ENCODE measurements around the gene HADHB.

DNA sequence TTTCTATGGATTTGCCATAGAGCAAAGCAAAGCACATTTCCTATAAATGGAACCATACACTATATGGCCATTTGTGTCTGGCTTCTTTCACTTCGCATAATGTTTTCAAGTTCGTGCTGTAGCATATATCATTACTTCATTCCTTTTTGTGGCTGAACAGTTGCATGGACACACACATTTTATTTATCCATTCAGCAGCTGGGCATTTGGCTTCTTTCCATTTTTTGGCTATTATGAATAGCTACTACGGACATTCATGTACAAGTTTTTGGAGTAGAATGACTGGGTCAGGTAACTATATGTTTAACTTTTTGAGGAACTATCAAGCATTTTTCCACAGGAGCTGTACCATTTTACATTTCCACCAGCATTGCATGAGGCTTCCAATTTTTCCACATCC is 90.5 kb downstream of the HADHB start:
- TF ChIP-seq, protein P1, sequence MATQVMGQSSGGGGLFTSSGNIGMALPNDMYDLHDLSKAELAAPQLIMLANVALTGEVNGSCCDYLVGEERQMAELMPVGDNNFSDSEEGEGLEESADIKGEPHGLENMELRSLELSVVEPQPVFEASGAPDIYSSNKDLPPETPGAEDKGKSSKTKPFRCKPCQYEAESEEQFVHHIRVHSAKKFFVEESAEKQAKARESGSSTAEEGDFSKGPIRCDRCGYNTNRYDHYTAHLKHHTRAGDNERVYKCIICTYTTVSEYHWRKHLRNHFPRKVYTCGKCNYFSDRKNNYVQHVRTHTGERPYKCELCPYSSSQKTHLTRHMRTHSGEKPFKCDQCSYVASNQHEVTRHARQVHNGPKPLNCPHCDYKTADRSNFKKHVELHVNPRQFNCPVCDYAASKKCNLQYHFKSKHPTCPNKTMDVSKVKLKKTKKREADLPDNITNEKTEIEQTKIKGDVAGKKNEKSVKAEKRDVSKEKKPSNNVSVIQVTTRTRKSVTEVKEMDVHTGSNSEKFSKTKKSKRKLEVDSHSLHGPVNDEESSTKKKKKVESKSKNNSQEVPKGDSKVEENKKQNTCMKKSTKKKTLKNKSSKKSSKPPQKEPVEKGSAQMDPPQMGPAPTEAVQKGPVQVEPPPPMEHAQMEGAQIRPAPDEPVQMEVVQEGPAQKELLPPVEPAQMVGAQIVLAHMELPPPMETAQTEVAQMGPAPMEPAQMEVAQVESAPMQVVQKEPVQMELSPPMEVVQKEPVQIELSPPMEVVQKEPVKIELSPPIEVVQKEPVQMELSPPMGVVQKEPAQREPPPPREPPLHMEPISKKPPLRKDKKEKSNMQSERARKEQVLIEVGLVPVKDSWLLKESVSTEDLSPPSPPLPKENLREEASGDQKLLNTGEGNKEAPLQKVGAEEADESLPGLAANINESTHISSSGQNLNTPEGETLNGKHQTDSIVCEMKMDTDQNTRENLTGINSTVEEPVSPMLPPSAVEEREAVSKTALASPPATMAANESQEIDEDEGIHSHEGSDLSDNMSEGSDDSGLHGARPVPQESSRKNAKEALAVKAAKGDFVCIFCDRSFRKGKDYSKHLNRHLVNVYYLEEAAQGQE (IDR thresholded peaks at IDR 0.05; ENCODE audit: low read depth) = no peak
- TF ChIP-seq EP300 (IDR thresholded peaks at IDR 0.05; ENCODE audit: borderline replicate concordance) = no peak
- no peak for TF ChIP-seq TCF12 (IDR thresholded peaks at IDR 0.05; ENCODE audit: low read depth)
- TF ChIP-seq TEAD4 (IDR thresholded peaks at IDR 0.05) = no peak
- TF ChIP-seq, protein P2, sequence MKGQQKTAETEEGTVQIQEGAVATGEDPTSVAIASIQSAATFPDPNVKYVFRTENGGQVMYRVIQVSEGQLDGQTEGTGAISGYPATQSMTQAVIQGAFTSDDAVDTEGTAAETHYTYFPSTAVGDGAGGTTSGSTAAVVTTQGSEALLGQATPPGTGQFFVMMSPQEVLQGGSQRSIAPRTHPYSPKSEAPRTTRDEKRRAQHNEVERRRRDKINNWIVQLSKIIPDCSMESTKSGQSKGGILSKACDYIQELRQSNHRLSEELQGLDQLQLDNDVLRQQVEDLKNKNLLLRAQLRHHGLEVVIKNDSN (IDR thresholded peaks at IDR 0.05) = no peak
- no peak for TF ChIP-seq RAD21 (IDR thresholded peaks at IDR 0.05; ENCODE audit: low read depth)
- no peak for TF ChIP-seq YY1 (IDR thresholded peaks at IDR 0.05; ENCODE audit: low read depth)
